GM18867 (cell line): ENCODE measurements around the gene MEMO1.
"Not testable (repeated sequence)": the region's sequence is repeated elsewhere in the genome, so short reads cannot be mapped to it uniquely, and the experiment has no call there.

Experiments
- ATAC-seq: cut with Tn5 transposase; IDR thresholded peaks from one replicate; pipeline ENCODE4 v1.9.1; 2021; ENCODE audit warnings: mild to moderate bottlenecking, moderate library complexity; ENCODE audit not compliant: unreplicated experiment

MEMO1 gene

DNA sequence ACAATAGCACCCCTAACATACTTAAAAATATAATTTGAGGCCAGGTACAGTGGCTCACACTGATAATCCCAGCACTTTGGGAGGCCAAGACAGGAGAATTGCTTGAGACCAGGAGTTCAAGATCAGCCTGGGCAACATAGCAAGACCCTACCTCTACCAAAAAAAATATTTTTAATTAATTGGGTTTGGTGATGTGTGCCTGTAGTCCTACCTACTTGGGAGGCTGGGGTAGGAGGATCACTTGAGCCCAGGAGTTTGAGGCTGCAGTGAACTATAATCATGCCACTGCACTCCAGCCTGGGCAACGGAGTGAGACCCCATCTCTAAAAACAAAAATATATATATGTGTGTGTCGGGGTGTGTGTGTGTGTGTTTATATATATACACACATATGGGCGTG lies 91.3 kb downstream of the MEMO1 start:
- no peak for ATAC-seq

DNA sequence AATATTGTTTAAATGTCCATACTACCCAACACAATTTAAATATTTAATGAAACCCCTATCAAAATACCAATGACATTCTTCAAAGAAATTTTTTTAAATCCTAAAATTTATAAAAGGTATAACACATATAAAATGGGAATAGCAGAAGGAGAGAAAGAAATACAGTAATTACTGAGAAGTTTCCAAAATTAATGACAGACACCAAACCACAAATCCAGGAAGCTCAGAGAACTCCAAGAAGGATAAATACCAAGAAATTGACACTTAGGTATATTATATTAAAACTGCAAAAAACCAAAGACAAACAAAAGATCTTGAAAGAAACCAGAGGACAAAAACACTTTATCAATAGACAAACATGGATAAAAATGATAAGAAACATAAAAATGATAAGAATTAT lies 101.1 kb downstream of the MEMO1 start:
- ATAC-seq: no peak

DNA sequence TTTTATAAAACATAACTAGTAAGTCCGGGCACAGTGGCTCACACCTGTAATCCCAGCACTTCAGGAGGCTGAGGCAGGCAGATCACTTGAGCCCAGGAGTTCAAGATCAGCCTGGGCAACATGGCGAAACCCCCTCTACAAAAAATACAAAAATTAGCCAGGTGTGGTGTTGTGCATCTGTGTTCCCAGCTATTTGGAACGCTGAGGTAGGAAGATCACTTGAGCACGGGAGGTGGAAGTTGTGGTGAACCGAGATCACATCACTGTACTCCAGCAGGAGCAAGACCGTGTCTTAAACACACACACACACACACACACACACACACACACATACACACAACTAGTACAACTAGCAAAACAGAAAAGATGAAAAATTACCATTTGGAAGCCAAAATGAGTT lies 103.3 kb downstream of the MEMO1 start:
- not testable (repeated sequence) for ATAC-seq

DNA sequence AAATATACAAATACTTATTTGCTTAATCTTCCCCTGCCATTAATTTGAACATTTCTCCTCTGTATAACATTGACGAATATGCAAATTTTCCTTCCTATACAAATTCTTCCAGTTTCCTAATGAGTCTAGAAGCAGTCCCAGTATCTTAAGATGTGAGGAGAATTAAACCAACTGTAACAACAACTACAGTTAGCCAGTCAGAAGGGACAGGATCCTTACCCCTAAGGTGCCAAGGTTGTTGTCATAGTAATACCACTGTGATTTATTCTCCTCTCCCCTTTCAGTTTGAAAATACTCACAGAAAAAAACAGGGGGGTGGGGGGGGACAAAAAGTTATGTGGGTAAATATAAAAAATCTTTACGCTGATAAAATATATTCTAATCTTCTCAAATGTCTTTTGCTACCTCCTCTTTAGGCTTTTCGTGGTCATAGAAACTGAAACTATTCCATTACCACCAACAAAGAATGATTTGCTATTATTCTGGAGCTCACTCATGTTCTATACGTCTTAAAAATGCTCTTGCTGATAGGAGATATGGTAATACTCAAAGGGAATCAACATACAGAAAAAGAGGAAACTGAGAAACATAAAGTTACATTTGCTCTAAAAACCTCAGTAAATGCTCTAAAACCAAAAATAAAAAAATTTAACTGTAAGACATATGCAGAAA lies 107.6 kb downstream of the MEMO1 start:
- ATAC-seq: no peak

DNA sequence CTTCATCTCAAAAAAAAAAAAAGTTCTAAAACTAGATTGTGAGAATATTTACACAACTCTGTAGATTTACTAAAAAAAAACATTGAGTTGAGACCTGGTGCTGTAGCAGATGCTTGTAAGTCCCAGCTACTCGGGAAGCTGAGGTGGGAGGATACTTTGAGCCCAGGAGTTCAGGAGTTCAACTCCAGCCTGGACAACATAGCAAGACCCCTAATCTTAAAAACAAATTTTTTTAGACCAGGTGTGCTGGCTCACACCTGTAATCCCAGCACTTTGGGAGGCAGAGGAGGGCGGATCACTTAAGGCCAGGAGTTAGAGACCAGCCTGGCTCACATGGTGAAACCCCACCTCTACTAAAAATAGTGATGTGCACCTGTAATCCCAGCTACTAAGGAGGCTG lies 108.9 kb downstream of the MEMO1 start:
- ATAC-seq: no peak

DNA sequence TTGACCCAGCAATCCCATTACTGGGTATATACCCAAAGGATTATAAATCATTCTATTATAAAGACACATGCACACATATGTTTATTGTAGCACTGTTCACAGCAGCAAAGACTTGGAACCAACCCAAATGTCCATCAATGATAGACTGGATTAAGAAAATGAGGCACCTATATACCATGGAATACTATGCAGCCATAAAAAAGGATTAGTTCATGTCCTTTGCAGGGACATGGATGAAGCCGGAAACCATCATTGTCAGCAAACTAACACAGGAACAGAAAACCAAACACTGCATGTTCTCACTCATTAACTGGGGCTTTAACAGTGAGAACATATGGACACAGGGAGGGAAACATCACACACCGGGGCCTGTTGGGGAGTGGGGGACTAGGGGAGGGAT lies 110.7 kb downstream of the MEMO1 start:
- not testable (repeated sequence) for ATAC-seq

DNA sequence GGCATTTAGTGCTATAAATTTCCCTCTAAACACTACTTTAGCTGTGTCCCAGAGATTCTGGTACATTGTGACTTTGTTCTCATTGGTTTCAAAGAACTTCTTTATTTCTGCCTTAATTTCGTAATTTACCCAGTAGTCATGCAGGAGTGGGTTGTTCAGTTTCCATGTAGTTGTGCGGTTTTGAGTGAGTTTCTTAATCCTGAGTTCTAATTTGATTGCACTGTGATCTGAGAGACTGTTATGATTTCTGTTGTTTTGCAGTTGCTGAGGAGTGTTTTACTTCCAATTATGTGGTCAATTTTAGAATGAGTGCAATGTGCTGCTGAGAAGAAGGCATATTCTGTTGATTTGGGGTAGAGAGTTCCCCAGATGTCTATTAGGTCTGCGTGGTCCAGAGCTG lies 112.5 kb downstream of the MEMO1 start:
- ATAC-seq: not testable (repeated sequence)

DNA sequence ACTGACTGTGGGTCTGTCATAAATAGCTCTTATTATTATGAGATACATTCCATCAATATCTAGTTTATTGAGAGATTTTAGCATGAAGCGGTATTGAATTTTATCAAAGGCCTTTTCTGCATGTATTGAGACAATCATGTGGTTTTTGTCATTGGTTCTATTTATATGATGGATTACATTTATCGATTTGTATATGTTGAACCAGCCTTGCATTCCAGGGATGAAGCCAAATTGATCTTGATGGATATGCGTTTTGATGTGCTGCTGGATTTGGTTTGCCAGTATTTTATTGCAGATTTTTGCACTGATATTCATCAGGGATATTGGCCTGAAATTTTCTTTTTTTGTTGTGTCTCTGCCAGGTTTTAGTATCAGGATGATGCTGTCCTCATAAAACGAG lies 113.5 kb downstream of the MEMO1 start:
- ATAC-seq: not testable (repeated sequence)

DNA sequence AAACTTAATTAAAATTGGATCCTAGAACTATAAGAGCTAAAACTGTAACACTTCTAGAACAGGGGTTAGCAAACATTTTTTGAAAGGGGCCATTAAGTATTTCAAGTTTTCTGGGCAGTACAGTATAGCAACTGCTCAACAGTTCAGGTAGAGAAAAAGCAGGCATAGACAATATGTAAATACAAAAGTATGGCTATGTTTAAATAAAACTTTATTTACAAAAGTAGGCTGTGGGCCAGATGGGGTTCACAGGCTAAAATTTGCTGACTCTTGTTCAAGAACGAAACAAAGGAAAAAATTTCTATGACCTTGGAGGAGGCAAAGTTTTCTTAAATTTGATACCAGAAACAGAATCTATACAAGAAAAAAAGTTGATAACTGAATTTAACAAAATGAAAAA lies 114.5 kb downstream of the MEMO1 start:
- ATAC-seq: no peak

DNA sequence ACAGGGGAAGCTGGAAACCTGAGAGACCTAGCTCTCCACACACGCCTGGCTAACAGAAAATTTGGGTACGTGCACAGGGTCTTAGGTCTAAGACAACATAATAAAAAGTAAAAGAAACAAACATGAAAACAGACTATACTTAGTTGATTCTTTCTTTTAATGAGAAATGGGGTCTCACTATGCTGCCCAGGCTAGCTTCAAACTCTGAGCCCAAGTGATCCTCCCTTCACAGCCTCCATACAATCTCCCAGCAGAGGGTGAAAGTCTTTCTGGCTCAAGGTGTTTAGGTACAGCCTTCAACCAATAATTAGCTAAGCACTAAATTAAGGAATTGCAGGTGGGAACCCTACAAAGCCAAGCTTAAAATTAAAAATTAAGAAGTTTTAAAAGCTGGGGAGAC lies 116.2 kb downstream of the MEMO1 start:
- no peak for ATAC-seq

DNA sequence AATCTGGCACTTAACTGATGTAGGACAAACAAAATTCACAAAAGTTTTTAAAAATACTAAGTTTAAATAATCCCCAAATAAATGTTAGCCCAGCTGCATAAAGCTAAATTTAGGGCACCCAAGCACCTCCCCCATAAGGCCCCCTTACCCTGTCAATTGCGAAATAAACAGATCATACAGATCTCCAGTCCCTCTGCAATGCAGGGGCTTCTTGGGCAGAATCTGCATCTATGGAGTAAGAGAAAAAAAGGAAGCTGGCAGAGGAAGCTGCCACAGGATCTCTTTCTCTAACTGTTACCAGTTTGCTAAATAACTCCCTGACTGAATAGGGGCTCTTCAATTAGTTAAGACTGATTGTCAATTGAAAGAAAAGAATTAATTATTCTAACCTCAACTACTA lies 117.7 kb downstream of the MEMO1 start:
- no peak for ATAC-seq

DNA sequence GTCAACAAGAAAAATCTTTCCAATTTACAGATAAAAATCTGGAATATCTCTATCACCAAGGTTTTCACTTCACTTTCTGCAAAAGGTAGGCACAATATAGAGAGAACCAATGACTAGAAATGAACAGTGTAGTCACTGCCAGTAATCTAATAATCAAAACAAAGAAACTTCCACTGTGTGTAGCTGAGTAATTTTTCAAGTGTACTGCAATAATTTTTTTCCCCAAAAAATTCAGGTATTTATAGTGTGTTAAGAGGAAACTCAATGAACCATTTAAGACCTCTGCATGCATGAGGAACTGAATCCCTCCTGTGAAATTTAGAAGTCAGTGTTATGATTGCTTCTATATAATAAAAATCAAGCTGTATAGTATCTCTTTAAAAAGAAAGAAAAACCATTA lies 121.8 kb downstream of the MEMO1 start:
- ATAC-seq: no peak

DNA sequence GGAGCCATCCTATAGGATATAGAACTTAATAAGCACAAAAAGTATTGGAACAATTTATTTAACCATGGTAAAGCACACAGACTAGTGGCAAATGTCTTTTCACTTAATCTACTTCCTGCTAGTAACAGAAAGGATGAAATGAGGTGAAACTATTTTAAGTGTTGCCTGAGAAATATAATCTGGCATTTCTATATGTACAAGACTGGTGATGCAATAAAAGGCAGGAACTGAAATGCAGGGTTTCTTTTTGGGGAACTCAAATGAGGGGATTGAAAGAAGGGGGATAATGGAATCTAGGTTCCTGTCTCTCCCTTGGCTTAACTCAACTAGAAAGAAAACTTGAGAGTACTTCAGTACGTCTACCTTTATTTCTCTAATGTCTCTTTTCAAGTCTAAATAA lies 122.3 kb downstream of the MEMO1 start:
- ATAC-seq: no peak

DNA sequence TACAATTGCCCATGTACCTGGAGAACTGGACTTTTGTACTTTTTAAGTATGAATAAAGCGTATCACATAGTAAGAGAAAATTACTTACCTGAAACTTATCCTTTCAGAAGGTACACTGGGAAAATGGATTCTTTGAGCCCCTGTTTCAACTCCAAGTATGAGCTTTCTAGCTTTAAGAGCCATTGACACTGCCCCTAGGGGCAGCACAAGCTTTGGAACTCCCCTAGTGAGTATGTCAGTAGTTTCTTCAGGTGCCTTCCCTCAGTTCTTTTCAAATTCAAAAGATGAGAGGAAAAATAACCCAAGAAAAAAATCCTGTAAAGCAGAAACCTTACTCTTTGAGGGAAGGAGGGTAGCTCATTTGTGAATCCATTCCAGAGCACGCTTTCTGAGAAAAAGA lies 124.1 kb downstream of the MEMO1 start:
- ATAC-seq: peak; percentile 39

DNA sequence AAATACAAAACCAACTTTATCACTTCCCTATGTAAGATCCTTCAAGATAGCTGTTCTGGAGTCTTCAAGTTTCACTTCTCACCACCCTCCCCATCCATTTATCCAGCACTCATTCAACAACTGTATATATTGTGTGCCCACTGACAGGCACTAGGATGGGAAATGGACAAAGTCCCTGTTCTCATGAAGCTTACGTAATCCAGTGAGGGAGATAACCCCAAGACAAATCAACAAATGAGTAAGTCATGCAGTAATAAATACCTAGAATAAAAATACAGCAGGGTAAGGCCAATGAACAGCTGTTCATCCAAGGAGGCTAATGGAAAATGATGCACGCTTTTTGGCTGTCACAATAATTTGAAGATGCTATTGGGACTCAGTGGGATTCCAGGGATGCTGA lies 133.8 kb downstream of the MEMO1 start:
- no peak for ATAC-seq

DNA sequence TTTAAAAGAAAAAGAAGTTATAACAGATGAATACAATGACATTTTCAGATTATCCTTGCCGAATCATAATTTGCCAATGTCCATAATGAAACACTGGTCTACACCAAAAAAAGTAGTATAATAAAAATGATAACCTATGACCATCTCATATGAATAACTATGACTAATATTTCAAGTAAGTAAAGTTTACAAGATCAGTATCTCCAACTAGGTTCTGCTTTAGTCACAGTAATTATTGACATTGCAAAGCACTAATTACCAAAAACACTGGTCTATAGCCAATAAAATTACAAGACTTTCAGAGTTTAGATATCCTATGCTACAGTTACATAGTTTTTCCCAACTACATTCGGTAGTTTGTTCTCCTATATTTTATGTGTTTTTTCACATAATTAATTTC lies 136.7 kb downstream of the MEMO1 start:
- ATAC-seq: no peak

DNA sequence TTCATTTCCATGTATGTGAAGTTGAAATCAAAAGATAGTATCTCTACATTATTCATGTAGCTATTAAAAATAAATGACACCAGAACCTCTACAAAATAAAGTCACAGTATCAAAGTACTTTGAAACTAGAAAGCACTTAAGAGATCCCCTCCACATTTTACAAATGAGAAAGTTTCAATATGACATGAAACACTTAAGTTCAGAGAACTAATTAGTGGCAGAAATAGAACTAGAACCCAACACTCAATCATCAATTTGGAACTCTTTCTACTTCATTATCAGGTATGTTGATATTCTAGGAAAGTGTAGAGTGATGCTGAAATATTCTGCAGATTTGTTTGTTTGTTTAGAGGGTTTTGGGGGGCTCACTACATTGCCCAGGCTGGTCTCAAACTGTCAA lies 145.6 kb downstream of the MEMO1 start:
- no peak for ATAC-seq

DNA sequence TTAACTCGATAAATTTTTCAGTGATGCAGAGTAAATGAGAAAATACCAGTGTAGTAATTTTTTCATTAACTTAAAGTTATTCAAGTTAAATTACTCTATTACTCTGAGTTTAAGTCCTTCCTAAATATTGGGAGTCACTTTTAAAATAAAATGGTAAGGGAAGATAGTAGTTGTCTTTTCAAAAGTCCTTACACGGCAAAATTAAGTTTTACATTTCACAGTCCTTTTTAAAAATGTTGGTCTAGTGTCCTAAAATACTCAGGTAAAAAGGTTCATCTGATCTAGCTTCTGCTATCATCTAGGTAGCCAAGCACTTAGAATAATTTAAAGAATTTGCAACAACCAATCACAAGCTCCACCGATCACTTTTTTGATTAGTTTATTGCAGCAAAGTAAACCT lies 146.9 kb downstream of the MEMO1 start:
- no peak for ATAC-seq

DNA sequence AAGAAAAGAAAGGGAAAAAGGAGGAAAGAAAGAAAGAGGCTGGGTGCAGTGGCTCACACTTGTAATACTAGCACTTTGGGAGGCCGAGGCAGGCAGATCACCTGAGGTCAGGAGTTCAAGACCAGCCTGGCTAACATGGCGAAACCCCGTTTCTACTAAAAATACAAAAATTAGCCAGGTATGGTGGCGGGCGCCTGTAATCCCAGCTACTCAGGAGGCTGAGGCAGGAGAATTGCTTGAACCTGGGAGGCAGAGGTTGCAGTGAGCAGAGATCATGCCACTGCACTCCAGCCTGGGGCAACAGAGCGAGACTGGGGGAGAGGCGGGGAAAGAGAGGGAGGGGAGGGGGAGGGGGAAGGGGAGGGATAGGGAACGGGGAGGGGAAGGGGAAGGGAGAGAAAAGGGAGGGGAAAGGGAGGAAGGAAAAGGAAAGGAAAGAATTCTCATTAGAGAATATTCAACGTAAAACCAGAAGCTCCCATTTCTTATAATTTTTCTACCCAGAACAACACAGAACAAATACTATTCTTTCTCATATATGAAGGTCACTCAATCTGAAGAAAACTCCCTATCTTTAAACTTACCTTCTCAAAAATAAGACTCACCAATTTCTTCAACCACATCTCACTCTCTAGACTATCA lies 147.7 kb downstream of the MEMO1 start:
- not testable (repeated sequence) for ATAC-seq

DNA sequence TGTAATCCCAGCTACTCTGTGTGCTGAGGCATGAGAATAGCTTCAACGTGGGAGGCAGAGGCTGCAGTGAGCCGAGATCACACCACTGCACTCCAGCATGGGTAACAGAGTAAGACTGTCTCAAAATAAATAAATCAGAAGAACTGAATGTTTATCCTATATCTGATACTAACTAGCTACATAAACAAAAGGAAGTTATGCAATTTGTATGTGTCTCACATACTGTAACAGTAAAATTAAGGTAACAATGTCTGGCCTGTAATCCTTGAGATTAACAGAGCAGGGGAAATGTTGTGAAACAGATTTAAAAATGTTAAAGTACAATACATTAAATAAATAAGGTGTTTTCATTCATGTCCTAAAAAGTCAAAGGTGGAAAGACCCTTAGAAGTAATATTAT lies 150.8 kb downstream of the MEMO1 start:
- ATAC-seq: no peak

DNA sequence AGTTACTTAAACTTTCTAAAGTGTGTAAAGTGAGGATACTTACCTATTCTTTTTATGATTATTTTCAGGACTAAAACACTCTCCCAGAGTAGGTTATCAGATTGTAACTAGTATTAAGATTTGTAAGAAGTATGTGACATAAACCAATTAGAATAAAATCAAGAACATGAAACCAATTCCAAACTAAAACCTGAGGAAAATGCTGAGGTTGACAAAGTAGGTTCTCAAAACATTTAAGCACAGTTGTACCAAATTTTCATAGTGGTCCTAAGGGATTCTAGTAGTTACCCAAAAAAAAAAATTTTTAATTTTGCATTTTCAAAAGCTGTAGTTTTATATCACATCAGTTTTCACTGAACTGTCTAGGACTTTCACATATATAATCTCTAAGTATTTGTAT lies 157.3 kb downstream of the MEMO1 start:
- ATAC-seq: no peak

DNA sequence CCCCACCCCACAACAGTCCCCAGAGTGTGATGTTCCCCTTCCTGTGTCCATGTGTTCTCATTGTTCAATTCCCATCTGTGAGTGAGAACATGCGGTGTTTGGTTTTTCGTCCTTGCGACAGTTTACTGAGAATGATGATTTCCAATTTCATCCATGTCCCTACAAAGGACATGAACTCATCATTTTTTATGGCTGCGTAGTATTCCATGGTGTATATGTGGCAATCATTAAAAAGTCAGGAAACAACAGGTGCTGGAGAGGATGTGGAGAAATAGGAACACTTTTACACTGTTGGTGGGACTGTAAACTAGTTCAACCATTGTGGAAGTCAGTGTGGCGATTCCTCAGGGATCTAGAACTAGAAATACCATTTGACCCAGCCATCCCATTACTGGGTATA lies 168.7 kb downstream of the MEMO1 start:
- ATAC-seq: not testable (repeated sequence)

DNA sequence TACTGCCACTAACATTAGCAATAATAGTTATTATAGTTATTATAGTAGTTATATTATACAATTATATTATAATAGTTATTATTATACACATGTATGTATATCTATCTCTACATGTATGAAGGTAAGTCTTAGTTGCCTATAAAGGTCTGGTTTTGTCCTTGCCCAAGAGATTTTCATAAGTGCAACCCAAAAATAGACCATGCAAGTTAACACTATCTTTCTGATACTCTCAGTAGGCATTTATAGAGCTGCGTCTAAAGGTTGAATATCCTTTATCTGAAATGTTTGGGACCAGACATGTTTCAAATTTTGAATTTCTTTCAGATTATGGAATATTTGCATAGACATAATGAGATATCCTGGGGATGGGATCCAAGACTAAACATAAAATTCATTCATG lies 175.4 kb downstream of the MEMO1 start:
- no peak for ATAC-seq
